ENCODE measurements around the gene UBE2O.
A peak's percentile ranks its signal among the peaks of the same experiment; 100 is the strongest.

The UBE2O gene

GRCh38 chr17:76381633-76382350, 71.2 kb downstream of the UBE2O start:
- Histone ChIP-seq H3K9ac (no peak overlapping the region), H3K9me3 (ENCODE audit: control insufficient read depth, low read length) (no peaks in the 10 kb centered on the region), H2AFZ (no peak overlapping the region), H3K4me1 (peaks cover 11% of the 10 kb centered on the region), H3K4me2 (ENCODE audit: low read length) (no peak overlapping the region), H3K36me3 (ENCODE audit: control insufficient read depth, insufficient read depth, low read length) (no peaks in the 10 kb centered on the region), H3K27me3 (ENCODE audit: control insufficient read depth, insufficient read depth, low read length) (no peaks in the 10 kb centered on the region), H3K27ac (no peak overlapping the region), H3K4me3 (ENCODE audit: low read depth, low read length) (no peak overlapping the region), H3K79me2 (no peaks in the 10 kb centered on the region)
- TF ChIP-seq, protein P1, sequence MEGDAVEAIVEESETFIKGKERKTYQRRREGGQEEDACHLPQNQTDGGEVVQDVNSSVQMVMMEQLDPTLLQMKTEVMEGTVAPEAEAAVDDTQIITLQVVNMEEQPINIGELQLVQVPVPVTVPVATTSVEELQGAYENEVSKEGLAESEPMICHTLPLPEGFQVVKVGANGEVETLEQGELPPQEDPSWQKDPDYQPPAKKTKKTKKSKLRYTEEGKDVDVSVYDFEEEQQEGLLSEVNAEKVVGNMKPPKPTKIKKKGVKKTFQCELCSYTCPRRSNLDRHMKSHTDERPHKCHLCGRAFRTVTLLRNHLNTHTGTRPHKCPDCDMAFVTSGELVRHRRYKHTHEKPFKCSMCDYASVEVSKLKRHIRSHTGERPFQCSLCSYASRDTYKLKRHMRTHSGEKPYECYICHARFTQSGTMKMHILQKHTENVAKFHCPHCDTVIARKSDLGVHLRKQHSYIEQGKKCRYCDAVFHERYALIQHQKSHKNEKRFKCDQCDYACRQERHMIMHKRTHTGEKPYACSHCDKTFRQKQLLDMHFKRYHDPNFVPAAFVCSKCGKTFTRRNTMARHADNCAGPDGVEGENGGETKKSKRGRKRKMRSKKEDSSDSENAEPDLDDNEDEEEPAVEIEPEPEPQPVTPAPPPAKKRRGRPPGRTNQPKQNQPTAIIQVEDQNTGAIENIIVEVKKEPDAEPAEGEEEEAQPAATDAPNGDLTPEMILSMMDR (IDR thresholded peaks at IDR 0.05), result no peak

GRCh38 chr17:76379646-76380376, 73.1 kb downstream of the UBE2O start:
- no peaks in the 10 kb centered on the region for H3K27me3 ChIP-seq (ENCODE audit: control insufficient read depth, insufficient read depth, low read length)
- H3K9ac ChIP-seq, result no peak overlapping the region
- H3K27ac ChIP-seq, result no peak overlapping the region
- TF ChIP-seq, protein P1 (IDR thresholded peaks at IDR 0.05), result no peak
- no peak overlapping the region for H3K4me3 ChIP-seq (ENCODE audit: low read depth, low read length)
- H3K9me3 ChIP-seq (ENCODE audit: control insufficient read depth, low read length), result no peaks in the 10 kb centered on the region
- no peaks in the 10 kb centered on the region for H3K36me3 ChIP-seq (ENCODE audit: control insufficient read depth, insufficient read depth, low read length)
- H3K4me2 ChIP-seq (ENCODE audit: low read length), result no peak overlapping the region
- no peaks in the 10 kb centered on the region for H3K79me2 ChIP-seq
- peaks cover 6% of the 10 kb centered on the region for H3K4me1 ChIP-seq
- H2AFZ ChIP-seq, result no peak overlapping the region

GRCh38 chr17:76379275-76379641, 73.7 kb downstream of the UBE2O start:
- Histone ChIP-seq H2AFZ (no peak overlapping the region), H3K27me3 (ENCODE audit: control insufficient read depth, insufficient read depth, low read length) (no peaks in the 10 kb centered on the region), H3K27ac (no peak overlapping the region), H3K79me2 (no peaks in the 10 kb centered on the region), H3K9me3 (ENCODE audit: control insufficient read depth, low read length) (no peaks in the 10 kb centered on the region), H3K4me2 (ENCODE audit: low read length) (no peak overlapping the region), H3K4me3 (ENCODE audit: low read depth, low read length) (no peak overlapping the region), H3K36me3 (ENCODE audit: control insufficient read depth, insufficient read depth, low read length) (no peaks in the 10 kb centered on the region), H3K9ac (no peak overlapping the region), H3K4me1 (peaks cover 6% of the 10 kb centered on the region)
- TF ChIP-seq, protein P1 (IDR thresholded peaks at IDR 0.05), result no peak

DNA sequence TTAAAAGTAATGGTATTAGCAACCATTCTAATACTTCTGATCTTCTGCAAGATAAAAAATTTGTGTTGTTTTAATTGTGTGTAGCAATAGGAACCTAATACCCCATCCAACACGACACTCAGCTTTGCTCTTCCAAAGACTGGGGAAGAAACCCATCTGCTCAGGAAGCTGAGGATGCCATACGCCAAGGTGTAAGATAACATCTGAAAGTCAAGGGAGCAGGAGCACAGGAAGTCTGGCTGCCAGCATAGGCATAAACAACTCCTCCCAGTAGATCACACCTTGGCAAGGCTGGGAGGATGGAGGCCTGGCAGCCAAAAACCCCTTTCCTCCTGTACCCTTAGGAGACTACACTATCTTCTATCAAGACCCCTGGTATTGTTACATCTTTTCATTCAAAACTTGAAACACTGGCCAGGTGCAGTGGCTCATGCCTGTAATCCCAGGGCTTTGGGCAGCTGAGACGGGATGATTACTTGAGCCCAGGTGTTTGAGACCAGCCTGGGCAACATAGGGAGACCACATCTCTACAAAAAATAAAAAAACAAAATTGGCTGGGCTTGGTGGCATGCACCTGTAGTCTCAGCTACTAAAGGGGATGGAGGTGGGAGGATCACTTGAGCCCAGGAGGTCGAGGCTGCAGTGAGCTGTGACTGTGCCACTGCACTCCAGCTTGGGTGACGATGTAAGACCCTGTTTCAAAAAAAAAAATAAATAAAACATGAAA, 74.2 kb downstream of the UBE2O start:
- H3K27ac ChIP-seq, result no peak overlapping the region
- H3K9ac ChIP-seq, result no peak overlapping the region
- peak overlapping the region; percentile 25 for H2AFZ ChIP-seq
- H3K36me3 ChIP-seq (ENCODE audit: control insufficient read depth, insufficient read depth, low read length), result no peaks in the 10 kb centered on the region
- TF ChIP-seq, protein P1 (IDR thresholded peaks at IDR 0.05), result no peak
- no peak overlapping the region for H3K4me2 ChIP-seq (ENCODE audit: low read length)
- no peak overlapping the region for H3K4me3 ChIP-seq (ENCODE audit: low read depth, low read length)
- no peaks in the 10 kb centered on the region for H3K27me3 ChIP-seq (ENCODE audit: control insufficient read depth, insufficient read depth, low read length)
- no peaks in the 10 kb centered on the region for H3K79me2 ChIP-seq
- peaks cover 6% of the 10 kb centered on the region for H3K4me1 ChIP-seq
- H3K9me3 ChIP-seq (ENCODE audit: control insufficient read depth, low read length), result no peaks in the 10 kb centered on the region
